ENCODE measurements around the gene HSDL1. TPM values are rescaled to one million over a fixed set of nuclear protein-coding genes. Genes with fewer than 3 reads are reported as not detected.

HSDL1 gene
- total RNA-seq, 4 donors from 2014 or later: 5.0 to 9.7 (median 8.6) TPM

GRCh38 chr16:84186685-84187437 lies 41.9 kb upstream of the HSDL1 start, which contains the start of gene TAF1C:
Gene TAF1C (minus strand): TSS chr16:84187057. CDS start chr16:84184988, 2,069 bp downstream.
- 4 to 19% methylated on average over 8 to 31 of the region's 55 CpGs for WGBS, 2 donors
- H3K27me3 ChIP-seq: no peaks in the 10 kb centered on the region
- peaks cover 0 to 47% (median 8%) of the 10 kb centered on the region in 3 donors for H3K36me3 ChIP-seq
- H3K4me1 ChIP-seq: peaks cover 12 to 41% (median 13%) of the 10 kb centered on the region in 3 donors
- intact Hi-C loops (cut with DNase I): loop anchor here (10.0 kb wide), 1 partner anchor 102 kb away; no protein-coding TSS in a partner anchor
- H3K4me3 ChIP-seq: peak within 1 kb of the TSS; percentile 77 to 97 (median 92)
- TF ChIP-seq CTCF (IDR thresholded peaks at IDR 0.05) (peak; percentile 92 to 99 (median 97)), POLR2A (IDR thresholded peaks at IDR 0.05) (peak in 1 of 4 donors; percentile 49)
- peak within 1 kb of the TSS; percentile 83 to 91 (median 85) for H3K27ac ChIP-seq
- no peaks in the 10 kb centered on the region for H3K9me3 ChIP-seq
- DNase-seq: peak; percentile 72

- DNase-seq: no peak
- WGBS, 2 donors: 79 to 84% methylated on average over 9 to 10 of the region's 10 CpGs
- peaks cover 15 to 55% (median 23%) of the 10 kb centered on the region in 3 donors for H3K36me3 ChIP-seq
- H3K4me1 ChIP-seq: peaks cover 12 to 53% (median 13%) of the 10 kb centered on the region in 3 donors
- no peaks in the 10 kb centered on the region for H3K27me3 ChIP-seq
- H3K27ac ChIP-seq: peak overlapping the region in 2 of 4 donors; percentile 47 to 91
- H3K9me3 ChIP-seq: no peaks in the 10 kb centered on the region
- peak overlapping the region in 2 of 4 donors; percentile 77 to 97 for H3K4me3 ChIP-seq
- TF ChIP-seq CTCF (IDR thresholded peaks at IDR 0.05) (no peak), POLR2A (IDR thresholded peaks at IDR 0.05) (no peak)
- intact Hi-C loops (cut with DNase I): loop anchor here (10.0 kb wide), 1 partner anchor 100 kb away; no protein-coding TSS in a partner anchor
Measured at GRCh38 chr16:84184775-84185174, 39.8 kb upstream of the HSDL1 start.

GRCh38 chr16:84183911-84184591 lies 39.1 kb upstream of the HSDL1 start:
- intact Hi-C loops (cut with DNase I): loop anchor here (10.0 kb wide), 1 partner anchor 99 kb away; no protein-coding TSS in a partner anchor
- H3K4me1 ChIP-seq: peaks cover 12 to 53% (median 13%) of the 10 kb centered on the region in 3 donors
- H3K27ac ChIP-seq: peak overlapping the region in 2 of 4 donors; percentile 47 to 91
- DNase-seq: no peak
- H3K27me3 ChIP-seq: no peaks in the 10 kb centered on the region
- 86 to 87% methylated on average over 8 to 11 of the region's 11 CpGs for WGBS, 2 donors
- peaks cover 22 to 62% (median 30%) of the 10 kb centered on the region in 3 donors for H3K36me3 ChIP-seq
- TF ChIP-seq CTCF (IDR thresholded peaks at IDR 0.05) (peak in 3 of 6 experiments; percentile 9 to 48 (median 15)), POLR2A (IDR thresholded peaks at IDR 0.05) (no peak)
- no peak overlapping the region for H3K4me3 ChIP-seq
- H3K9me3 ChIP-seq: no peaks in the 10 kb centered on the region

- no peak for DNase-seq
- peak overlapping the region in 2 of 4 donors; percentile 47 to 91 for H3K27ac ChIP-seq
- peaks cover 12 to 54% (median 13%) of the 10 kb centered on the region in 3 donors for H3K4me1 ChIP-seq
- intact Hi-C loops (cut with DNase I): loop anchor here (10.0 kb wide), 1 partner anchor 99 kb away; no protein-coding TSS in a partner anchor
- 93 to 96% methylated on average over 5 of the region's 5 CpGs for WGBS, 2 donors
- H3K4me3 ChIP-seq: no peak overlapping the region
- H3K27me3 ChIP-seq: no peaks in the 10 kb centered on the region
- peaks cover 22 to 67% (median 31%) of the 10 kb centered on the region in 3 donors for H3K36me3 ChIP-seq
- H3K9me3 ChIP-seq: no peaks in the 10 kb centered on the region
- TF ChIP-seq POLR2A (IDR thresholded peaks at IDR 0.05) (no peak), CTCF (IDR thresholded peaks at IDR 0.05) (no peak)
Measured at GRCh38 chr16:84183572-84183875, 38.5 kb upstream of the HSDL1 start.
